Measurements from ENCODE around the gene SOX1.

Gene SOX1

DNA sequence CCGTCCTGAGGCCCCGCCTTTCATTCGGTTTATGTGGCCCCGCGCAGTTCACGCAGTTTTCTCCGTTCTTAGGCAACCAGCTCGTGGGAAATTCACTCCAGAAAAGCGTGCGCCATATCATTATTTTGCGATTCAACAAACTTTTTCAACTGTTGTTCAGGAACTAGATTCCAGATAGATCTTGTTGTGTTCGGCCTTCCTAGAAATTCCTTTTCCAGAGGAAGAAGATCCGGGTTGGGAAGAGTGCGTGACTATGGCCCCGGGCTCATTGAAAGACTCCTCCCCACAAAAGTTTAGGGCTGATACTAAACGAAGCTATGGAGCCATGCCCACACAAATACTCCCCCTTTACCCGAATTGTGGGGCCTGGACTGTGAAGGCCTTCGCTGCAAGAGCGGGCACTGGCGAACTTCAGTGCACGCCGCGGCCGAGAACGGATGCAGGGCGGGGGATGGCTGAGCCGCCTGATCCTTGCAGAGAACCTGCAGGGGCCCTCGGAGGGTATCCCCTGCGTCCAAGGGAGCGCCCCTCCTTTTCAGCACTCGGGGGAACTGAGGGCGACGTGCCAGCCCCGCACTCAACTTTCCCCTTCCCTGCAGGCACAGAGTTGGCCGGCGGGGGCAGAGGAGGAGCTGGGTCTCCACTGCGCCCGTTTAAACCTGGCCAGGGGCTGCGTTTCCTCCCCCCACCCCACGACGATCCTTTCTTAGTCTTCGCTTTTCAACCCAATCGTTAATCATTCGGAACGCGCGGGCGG, 904 bp upstream of the SOX1 start:
- DNase-seq (ENCODE audit: extremely low read depth, low read depth) = no peak
- H3K4me3 ChIP-seq (replicated peaks; ENCODE audit: low read depth, low read length) = no peak overlapping the region
- TF ChIP-seq, protein P1, sequence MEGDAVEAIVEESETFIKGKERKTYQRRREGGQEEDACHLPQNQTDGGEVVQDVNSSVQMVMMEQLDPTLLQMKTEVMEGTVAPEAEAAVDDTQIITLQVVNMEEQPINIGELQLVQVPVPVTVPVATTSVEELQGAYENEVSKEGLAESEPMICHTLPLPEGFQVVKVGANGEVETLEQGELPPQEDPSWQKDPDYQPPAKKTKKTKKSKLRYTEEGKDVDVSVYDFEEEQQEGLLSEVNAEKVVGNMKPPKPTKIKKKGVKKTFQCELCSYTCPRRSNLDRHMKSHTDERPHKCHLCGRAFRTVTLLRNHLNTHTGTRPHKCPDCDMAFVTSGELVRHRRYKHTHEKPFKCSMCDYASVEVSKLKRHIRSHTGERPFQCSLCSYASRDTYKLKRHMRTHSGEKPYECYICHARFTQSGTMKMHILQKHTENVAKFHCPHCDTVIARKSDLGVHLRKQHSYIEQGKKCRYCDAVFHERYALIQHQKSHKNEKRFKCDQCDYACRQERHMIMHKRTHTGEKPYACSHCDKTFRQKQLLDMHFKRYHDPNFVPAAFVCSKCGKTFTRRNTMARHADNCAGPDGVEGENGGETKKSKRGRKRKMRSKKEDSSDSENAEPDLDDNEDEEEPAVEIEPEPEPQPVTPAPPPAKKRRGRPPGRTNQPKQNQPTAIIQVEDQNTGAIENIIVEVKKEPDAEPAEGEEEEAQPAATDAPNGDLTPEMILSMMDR (IDR thresholded peaks at IDR 0.05; ENCODE audit: low read depth, low read length, missing control alignments) = no peak

DNA sequence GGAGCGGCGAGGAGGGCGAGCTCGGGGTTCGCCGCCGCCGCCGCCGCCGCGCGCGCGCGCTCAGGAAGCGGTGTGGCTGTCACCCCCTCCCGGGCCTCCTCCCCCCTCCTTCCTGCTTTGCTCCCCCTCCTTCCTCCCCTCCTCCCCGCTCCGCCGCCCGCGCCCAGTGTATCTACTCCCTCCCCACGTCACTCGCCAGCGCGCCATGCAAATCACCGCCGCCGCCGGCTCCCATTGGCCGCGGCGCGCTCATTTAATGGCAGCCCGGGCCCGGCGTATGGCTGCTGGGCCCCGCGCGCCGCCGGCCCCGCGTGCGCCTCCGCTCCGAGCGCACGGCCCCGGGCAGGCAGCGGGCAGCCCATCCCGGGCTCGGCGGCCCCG, 335 bp upstream of the SOX1 start:
- no peak for DNase-seq (ENCODE audit: extremely low read depth, low read depth)
- H3K4me3 ChIP-seq (replicated peaks; ENCODE audit: low read depth, low read length) = no peak overlapping the region
- TF ChIP-seq, protein P1 (IDR thresholded peaks at IDR 0.05; ENCODE audit: low read depth, low read length, missing control alignments) = no peak

DNA sequence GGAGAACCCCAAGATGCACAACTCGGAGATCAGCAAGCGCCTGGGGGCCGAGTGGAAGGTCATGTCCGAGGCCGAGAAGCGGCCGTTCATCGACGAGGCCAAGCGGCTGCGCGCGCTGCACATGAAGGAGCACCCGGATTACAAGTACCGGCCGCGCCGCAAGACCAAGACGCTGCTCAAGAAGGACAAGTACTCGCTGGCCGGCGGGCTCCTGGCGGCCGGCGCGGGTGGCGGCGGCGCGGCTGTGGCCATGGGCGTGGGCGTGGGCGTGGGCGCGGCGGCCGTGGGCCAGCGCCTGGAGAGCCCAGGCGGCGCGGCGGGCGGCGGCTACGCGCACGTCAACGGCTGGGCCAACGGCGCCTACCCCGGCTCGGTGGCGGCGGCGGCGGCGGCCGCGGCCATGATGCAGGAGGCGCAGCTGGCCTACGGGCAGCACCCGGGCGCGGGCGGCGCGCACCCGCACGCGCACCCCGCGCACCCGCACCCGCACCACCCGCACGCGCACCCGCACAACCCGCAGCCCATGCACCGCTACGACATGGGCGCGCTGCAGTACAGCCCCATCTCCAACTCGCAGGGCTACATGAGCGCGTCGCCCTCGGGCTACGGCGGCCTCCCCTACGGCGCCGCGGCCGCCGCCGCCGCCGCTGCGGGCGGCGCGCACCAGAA, 1.1 kb downstream of the SOX1 start:
- TF ChIP-seq, protein P1 (IDR thresholded peaks at IDR 0.05; ENCODE audit: low read depth, low read length, missing control alignments) = no peak
- no peak overlapping the region for H3K4me3 ChIP-seq (replicated peaks; ENCODE audit: low read depth, low read length)
- DNase-seq (ENCODE audit: extremely low read depth, low read depth) = no peak

DNA sequence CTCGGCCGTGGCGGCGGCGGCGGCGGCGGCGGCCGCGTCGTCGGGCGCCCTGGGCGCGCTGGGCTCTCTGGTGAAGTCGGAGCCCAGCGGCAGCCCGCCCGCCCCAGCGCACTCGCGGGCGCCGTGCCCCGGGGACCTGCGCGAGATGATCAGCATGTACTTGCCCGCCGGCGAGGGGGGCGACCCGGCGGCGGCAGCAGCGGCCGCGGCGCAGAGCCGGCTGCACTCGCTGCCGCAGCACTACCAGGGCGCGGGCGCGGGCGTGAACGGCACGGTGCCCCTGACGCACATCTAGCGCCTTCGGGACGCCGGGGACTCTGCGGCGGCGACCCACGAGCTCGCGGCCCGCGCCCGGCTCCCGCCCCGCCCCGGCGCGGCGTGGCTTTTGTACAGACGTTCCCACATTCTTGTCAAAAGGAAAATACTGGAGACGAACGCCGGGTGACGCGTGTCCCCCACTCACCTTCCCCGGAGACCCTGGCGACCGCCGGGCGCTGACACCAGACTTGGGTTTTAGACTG, 1.7 kb downstream of the SOX1 start:
- no peak for DNase-seq (ENCODE audit: extremely low read depth, low read depth)
- no peak overlapping the region for H3K4me3 ChIP-seq (replicated peaks; ENCODE audit: low read depth, low read length)
- TF ChIP-seq, protein P1 (IDR thresholded peaks at IDR 0.05; ENCODE audit: low read depth, low read length, missing control alignments) = no peak

DNA sequence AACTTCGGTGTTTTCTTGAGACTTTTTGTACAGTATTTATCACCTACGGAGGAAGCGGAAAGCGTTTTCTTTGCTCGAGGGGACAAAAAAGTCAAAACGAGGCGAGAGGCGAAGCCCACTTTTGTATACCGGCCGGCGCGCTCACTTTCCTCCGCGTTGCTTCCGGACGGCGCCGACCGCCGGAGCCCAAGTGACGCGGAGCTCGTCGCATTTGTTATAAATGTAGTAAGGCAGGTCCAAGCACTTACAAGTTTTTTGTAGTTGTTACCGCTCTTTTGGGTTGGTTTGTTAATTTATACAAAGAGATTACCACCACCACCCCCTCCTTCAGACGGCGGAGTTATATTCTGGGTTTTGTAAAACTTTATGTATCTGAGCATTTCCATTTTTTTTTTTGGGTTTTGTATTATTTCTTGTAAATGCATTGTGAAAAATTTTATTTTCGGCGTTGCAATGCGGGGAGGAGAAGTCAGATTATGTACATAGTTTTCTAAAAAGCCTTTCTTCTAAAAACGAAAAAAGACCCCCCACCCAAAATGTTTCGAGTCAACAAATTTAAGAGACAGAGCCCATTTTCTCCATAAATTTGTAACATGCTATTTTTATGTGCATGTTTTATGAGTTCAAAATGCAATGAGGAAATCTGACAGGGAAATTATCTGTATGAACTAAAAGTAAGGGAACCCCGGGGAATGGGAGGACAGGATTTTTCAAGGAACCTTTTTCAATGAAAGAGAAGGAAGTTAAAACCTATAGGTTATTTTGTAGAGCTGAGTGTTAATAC, 2.3 kb downstream of the SOX1 start:
- no peak overlapping the region for H3K4me3 ChIP-seq (replicated peaks; ENCODE audit: low read depth, low read length)
- no peak for DNase-seq (ENCODE audit: extremely low read depth, low read depth)
- TF ChIP-seq, protein P1 (IDR thresholded peaks at IDR 0.05; ENCODE audit: low read depth, low read length, missing control alignments) = no peak

DNA sequence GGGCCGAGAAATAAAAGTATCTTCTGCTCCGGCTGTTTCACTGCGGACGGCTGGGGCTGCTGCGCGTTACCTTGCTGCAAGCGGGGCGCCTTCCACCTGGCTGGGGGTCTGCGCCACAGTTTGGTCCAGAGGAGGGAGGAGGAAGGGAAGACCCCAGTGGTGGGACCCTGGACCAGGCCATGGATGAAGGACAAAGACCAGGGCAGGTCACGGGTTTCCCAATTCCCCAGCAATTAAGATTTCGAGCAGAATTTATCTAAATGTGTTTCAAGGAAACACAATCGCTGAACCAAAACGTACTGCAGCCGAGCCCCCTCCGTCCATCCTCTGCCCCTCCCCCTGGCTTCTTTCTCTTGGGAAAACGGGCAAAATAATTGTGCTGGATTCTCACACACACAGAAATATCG, 2.9 kb downstream of the SOX1 start:
- TF ChIP-seq, protein P1 (IDR thresholded peaks at IDR 0.05; ENCODE audit: low read depth, low read length, missing control alignments) = no peak
- no peak overlapping the region for H3K4me3 ChIP-seq (replicated peaks; ENCODE audit: low read depth, low read length)
- DNase-seq (ENCODE audit: extremely low read depth, low read depth) = no peak
